GM23338 (cell line): ENCODE results near the gene SLC9A9. TPM values are rescaled to one million over a fixed set of nuclear protein-coding genes. Genes with fewer than 3 reads are reported as not detected.
A peak's percentile ranks its signal among the peaks of the same experiment; 100 is the strongest.

Source experiments
- ATAC-seq: fragments of 200-7000 bp; cut with Tn5 transposase; 3 replicates; pipeline ENCODE4 v1.9.1; 2020
- DNase-seq: peaks from one replicate; pipeline ENCODE4 v3.0.0-alpha.2; 2015; ENCODE audit warnings: low spot score
- H2AFZ ChIP-seq: fragments of 200-600 bp; sonication (generic); 2 replicates; pipeline ENCODE4 v1.8.0; 2016; ENCODE audit warnings: antibody characterized with exemption, mild to moderate bottlenecking, moderate library complexity
- H3F3A ChIP-seq: fragments of 200-600 bp; sonication (generic); replicated peaks from 2 replicates; pipeline ENCODE4 v1.8.0; 2017; ENCODE audit warnings: antibody characterized with exemption, mixed run types, low read depth
- H3K27ac ChIP-seq: fragments of 200-600 bp; sonication (generic); 2 replicates; pipeline ENCODE4 v1.6.1; 2016; ENCODE audit warnings: low read depth
- H3K27me3 ChIP-seq: fragments of 200-600 bp; sonication (generic); 2 replicates; pipeline ENCODE4 v1.8.0; 2016; ENCODE audit warnings: mild to moderate bottlenecking, mixed run types, moderate library complexity; ENCODE audit not compliant: insufficient read depth
- H3K36me3 ChIP-seq: fragments of 200-600 bp; sonication (generic); 2 replicates; pipeline ENCODE4 v1.8.0; 2016; ENCODE audit warnings: mild to moderate bottlenecking; ENCODE audit not compliant: insufficient read depth
- H3K4me1 ChIP-seq: fragments of 200-600 bp; sonication (generic); 2 replicates; pipeline ENCODE4 v1.8.0; 2016; ENCODE audit warnings: mild to moderate bottlenecking, moderate library complexity; ENCODE audit not compliant: insufficient read depth
- H3K4me2 ChIP-seq: fragments of 200-600 bp; sonication (generic); 2 replicates; pipeline ENCODE4 v1.7.1; 2017; ENCODE audit warnings: mixed run types
- H3K4me3 ChIP-seq: fragments of 200-600 bp; sonication (generic); 2 replicates; pipeline ENCODE4 v1.6.1; 2016; ENCODE audit warnings: mixed run types
- H3K79me2 ChIP-seq: fragments of 200-600 bp; sonication (generic); replicated peaks from 2 replicates; pipeline ENCODE4 v1.8.0; 2017; ENCODE audit warnings: mild to moderate bottlenecking; ENCODE audit not compliant: insufficient read depth
- H3K9me2 ChIP-seq: fragments of 200-600 bp; sonication (generic); 2 replicates; pipeline ENCODE4 v1.8.0; 2017; ENCODE audit not compliant: insufficient read depth
- H4K20me1 ChIP-seq: fragments of 200-600 bp; sonication (generic); replicated peaks from 2 replicates; pipeline ENCODE4 v1.8.0; 2017; ENCODE audit warnings: mild to moderate bottlenecking; ENCODE audit not compliant: insufficient read depth
- H3K27ac Mint-ChIP-seq: 2 replicates; pipeline ENCODE4 v1.8.0; 2020; ENCODE audit warnings: inconsistent platforms, mild to moderate bottlenecking, moderate library complexity, mixed read lengths
- H3K27me3 Mint-ChIP-seq: 3 replicates; pipeline ENCODE4 v1.8.0; 2022; ENCODE audit warnings: low read depth, mild to moderate bottlenecking, moderate library complexity, mixed read lengths, inconsistent platforms; ENCODE audit not compliant: insufficient read depth, poor library complexity
- H3K36me3 Mint-ChIP-seq: 3 replicates; pipeline ENCODE4 v1.8.0; 2021; ENCODE audit warnings: low read depth, mild to moderate bottlenecking, inconsistent platforms, moderate library complexity, mixed read lengths
- H3K4me1 Mint-ChIP-seq: 3 replicates; pipeline ENCODE4 v1.8.0; 2020; ENCODE audit warnings: mild to moderate bottlenecking, inconsistent platforms, mixed read lengths
- H3K4me3 Mint-ChIP-seq: 3 replicates; pipeline ENCODE4 v1.8.0; 2021; ENCODE audit warnings: moderate library complexity, mild to moderate bottlenecking, inconsistent platforms, mixed read lengths
- H3K9me3 Mint-ChIP-seq: 3 replicates; pipeline ENCODE4 v1.8.0; 2020; ENCODE audit warnings: moderate library complexity, mild to moderate bottlenecking, inconsistent platforms, mixed read lengths
- CREB1 ChIP-seq: fragments of 250-450 bp; sonication (Bioruptor Pico); IDR thresholded peaks from 2 replicates; pipeline ENCODE4 v1.5.0; 2020; ENCODE audit warnings: low read depth, mild to moderate bottlenecking, moderate library complexity
- ETS1 ChIP-seq: IDR thresholded peaks from 2 replicates; pipeline ENCODE4 v1.6.1; 2016; ENCODE audit warnings: antibody characterized with exemption
- EZH2 ChIP-seq: fragments of 200-600 bp; sonication (generic); IDR thresholded peaks from one replicate; pipeline ENCODE4 v1.8.0; 2017; ENCODE audit warnings: antibody characterized with exemption, mild to moderate bottlenecking, low read depth; ENCODE audit not compliant: unreplicated experiment
- EZH2phosphoT487 ChIP-seq: fragments of 200-600 bp; sonication (generic); IDR thresholded peaks from one replicate; pipeline ENCODE4 v1.8.1; 2018; ENCODE audit warnings: antibody characterized with exemption; ENCODE audit not compliant: unreplicated experiment
- POLR2AphosphoS5 ChIP-seq: IDR thresholded peaks from 2 replicates; pipeline ENCODE4 v1.6.1; 2016; ENCODE audit warnings: antibody characterized with exemption, low read depth
- STAT1 ChIP-seq: IDR thresholded peaks from one replicate; pipeline ENCODE4 v1.6.1; 2016; ENCODE audit warnings: antibody characterized with exemption; ENCODE audit not compliant: unreplicated experiment
- ZNF114 ChIP-seq: fragments of 250-450 bp; sonication (Bioruptor Pico); IDR thresholded peaks from 2 replicates; pipeline ENCODE4 v1.5.0; 2020; ENCODE audit warnings: mild to moderate bottlenecking, moderate library complexity
- ZNF331 ChIP-seq: fragments of 250-450 bp; sonication (Bioruptor Pico); IDR thresholded peaks from 2 replicates; pipeline ENCODE4 v1.5.0; 2020; ENCODE audit warnings: low read depth, mild to moderate bottlenecking, moderate library complexity
- polyA plus RNA-seq: library from polyadenylated mRNA; unstranded; fragments of >200 nt; fragmentation: Nextera tagmentation; extraction: Ambion mirVana; gene quantifications from 2 replicates; pipeline ENCODE4 v1.2.1, GENCODE V29; 2016
- total RNA-seq: library from RNA; depleted of rRNA; stranded (reverse); fragments of >200 nt; shearing (Covaris generic); gene quantifications from 2 replicates; pipeline ENCODE4 v1.2.3, GENCODE V29; 2014
- TF ChIP-seq, protein P1 (sequence below): IDR thresholded peaks from one replicate; pipeline ENCODE4 v1.6.1; 2018; ENCODE audit warnings: antibody characterized with exemption; ENCODE audit not compliant: unreplicated experiment
- TF ChIP-seq, protein P2 (sequence below): fragments of 250-450 bp; sonication (Bioruptor Pico); IDR thresholded peaks from 2 replicates; pipeline ENCODE4 v1.5.0; 2020; ENCODE audit warnings: mild to moderate bottlenecking, moderate library complexity

Gene SLC9A9
- total and polyA plus RNA-seq, 2 experiments from 2014 or later: 1.3 to 1.6 TPM

DNA sequence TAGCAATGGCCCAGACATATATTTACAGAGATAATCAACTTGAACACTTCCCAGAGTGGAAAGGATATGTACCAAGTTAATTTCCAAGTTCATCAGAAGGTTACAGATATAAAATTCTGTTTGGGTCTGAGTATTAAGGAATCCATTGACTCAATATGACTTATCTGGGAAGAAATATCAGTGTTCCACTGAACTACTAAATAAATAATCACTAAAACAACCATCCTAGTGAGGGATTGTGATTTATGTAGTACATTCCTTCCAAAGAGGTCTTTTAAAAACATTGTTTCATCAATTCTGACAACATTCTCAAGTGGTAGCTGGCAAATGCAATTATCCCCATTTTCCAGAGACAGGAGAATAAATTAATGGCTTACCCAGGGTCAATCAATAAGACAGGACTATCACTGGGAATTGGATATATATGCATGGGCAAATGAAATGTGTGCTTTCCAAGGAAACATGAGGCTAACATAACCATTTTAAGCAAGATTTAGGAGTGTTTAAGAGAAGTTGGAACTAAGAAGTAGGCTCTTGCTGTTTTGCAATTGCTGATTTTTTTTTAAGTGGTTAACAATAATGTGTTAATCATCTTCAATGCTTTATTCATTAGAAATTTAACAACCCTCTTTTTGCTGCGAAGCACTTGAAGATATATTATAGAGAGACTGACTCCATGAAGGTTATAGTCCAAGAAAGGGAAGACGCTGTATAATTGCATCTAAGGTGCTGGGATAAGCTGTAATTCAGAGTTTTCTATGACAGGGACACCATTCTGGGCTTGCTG is 37.9 kb downstream of the SLC9A9 start (continued):
- TF ChIP-seq ETS1 (no peak), ZNF114 (CRISPR knock-in tag) (no peak), EZH2 (no peak), EZH2phosphoT487 (no peak)
- TF ChIP-seq, protein P1, sequence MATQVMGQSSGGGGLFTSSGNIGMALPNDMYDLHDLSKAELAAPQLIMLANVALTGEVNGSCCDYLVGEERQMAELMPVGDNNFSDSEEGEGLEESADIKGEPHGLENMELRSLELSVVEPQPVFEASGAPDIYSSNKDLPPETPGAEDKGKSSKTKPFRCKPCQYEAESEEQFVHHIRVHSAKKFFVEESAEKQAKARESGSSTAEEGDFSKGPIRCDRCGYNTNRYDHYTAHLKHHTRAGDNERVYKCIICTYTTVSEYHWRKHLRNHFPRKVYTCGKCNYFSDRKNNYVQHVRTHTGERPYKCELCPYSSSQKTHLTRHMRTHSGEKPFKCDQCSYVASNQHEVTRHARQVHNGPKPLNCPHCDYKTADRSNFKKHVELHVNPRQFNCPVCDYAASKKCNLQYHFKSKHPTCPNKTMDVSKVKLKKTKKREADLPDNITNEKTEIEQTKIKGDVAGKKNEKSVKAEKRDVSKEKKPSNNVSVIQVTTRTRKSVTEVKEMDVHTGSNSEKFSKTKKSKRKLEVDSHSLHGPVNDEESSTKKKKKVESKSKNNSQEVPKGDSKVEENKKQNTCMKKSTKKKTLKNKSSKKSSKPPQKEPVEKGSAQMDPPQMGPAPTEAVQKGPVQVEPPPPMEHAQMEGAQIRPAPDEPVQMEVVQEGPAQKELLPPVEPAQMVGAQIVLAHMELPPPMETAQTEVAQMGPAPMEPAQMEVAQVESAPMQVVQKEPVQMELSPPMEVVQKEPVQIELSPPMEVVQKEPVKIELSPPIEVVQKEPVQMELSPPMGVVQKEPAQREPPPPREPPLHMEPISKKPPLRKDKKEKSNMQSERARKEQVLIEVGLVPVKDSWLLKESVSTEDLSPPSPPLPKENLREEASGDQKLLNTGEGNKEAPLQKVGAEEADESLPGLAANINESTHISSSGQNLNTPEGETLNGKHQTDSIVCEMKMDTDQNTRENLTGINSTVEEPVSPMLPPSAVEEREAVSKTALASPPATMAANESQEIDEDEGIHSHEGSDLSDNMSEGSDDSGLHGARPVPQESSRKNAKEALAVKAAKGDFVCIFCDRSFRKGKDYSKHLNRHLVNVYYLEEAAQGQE: no peak

- no peak overlapping the region for H3K27ac Mint-ChIP-seq
- ATAC-seq (no peak), DNase-seq (no peak)
- no peak overlapping the region for H3K4me3 Mint-ChIP-seq
- Histone ChIP-seq H3K79me2 (no peaks in the 10 kb centered on the region), H3F3A (no peaks in the 10 kb centered on the region), H3K27me3 (no peaks in the 10 kb centered on the region), H3K4me2 (no peak overlapping the region), H2AFZ (0 out of 2 replicates have a peak overlapping the region, but pooled peaks have one; percentile 14), H3K4me3 (no peak overlapping the region), H3K4me1 (peaks cover 10% of the 10 kb centered on the region; the same call in 1 of the 2 replicates), H4K20me1 (no peaks in the 10 kb centered on the region), H3K36me3 (no peaks in the 10 kb centered on the region), H3K9me2 (no peaks in the 10 kb centered on the region), H3K27ac (no peak overlapping the region)
- H3K9me3 Mint-ChIP-seq: no peaks in the 10 kb centered on the region
- peaks cover 20% of the 10 kb centered on the region for H3K4me1 Mint-ChIP-seq
- H3K36me3 Mint-ChIP-seq: no peaks in the 10 kb centered on the region
- peaks cover 3% of the 10 kb centered on the region for H3K27me3 Mint-ChIP-seq
- TF ChIP-seq CREB1 (CRISPR knock-in tag): no peak
- TF ChIP-seq ZNF331 (CRISPR knock-in tag): no peak
- TF ChIP-seq, protein P2, sequence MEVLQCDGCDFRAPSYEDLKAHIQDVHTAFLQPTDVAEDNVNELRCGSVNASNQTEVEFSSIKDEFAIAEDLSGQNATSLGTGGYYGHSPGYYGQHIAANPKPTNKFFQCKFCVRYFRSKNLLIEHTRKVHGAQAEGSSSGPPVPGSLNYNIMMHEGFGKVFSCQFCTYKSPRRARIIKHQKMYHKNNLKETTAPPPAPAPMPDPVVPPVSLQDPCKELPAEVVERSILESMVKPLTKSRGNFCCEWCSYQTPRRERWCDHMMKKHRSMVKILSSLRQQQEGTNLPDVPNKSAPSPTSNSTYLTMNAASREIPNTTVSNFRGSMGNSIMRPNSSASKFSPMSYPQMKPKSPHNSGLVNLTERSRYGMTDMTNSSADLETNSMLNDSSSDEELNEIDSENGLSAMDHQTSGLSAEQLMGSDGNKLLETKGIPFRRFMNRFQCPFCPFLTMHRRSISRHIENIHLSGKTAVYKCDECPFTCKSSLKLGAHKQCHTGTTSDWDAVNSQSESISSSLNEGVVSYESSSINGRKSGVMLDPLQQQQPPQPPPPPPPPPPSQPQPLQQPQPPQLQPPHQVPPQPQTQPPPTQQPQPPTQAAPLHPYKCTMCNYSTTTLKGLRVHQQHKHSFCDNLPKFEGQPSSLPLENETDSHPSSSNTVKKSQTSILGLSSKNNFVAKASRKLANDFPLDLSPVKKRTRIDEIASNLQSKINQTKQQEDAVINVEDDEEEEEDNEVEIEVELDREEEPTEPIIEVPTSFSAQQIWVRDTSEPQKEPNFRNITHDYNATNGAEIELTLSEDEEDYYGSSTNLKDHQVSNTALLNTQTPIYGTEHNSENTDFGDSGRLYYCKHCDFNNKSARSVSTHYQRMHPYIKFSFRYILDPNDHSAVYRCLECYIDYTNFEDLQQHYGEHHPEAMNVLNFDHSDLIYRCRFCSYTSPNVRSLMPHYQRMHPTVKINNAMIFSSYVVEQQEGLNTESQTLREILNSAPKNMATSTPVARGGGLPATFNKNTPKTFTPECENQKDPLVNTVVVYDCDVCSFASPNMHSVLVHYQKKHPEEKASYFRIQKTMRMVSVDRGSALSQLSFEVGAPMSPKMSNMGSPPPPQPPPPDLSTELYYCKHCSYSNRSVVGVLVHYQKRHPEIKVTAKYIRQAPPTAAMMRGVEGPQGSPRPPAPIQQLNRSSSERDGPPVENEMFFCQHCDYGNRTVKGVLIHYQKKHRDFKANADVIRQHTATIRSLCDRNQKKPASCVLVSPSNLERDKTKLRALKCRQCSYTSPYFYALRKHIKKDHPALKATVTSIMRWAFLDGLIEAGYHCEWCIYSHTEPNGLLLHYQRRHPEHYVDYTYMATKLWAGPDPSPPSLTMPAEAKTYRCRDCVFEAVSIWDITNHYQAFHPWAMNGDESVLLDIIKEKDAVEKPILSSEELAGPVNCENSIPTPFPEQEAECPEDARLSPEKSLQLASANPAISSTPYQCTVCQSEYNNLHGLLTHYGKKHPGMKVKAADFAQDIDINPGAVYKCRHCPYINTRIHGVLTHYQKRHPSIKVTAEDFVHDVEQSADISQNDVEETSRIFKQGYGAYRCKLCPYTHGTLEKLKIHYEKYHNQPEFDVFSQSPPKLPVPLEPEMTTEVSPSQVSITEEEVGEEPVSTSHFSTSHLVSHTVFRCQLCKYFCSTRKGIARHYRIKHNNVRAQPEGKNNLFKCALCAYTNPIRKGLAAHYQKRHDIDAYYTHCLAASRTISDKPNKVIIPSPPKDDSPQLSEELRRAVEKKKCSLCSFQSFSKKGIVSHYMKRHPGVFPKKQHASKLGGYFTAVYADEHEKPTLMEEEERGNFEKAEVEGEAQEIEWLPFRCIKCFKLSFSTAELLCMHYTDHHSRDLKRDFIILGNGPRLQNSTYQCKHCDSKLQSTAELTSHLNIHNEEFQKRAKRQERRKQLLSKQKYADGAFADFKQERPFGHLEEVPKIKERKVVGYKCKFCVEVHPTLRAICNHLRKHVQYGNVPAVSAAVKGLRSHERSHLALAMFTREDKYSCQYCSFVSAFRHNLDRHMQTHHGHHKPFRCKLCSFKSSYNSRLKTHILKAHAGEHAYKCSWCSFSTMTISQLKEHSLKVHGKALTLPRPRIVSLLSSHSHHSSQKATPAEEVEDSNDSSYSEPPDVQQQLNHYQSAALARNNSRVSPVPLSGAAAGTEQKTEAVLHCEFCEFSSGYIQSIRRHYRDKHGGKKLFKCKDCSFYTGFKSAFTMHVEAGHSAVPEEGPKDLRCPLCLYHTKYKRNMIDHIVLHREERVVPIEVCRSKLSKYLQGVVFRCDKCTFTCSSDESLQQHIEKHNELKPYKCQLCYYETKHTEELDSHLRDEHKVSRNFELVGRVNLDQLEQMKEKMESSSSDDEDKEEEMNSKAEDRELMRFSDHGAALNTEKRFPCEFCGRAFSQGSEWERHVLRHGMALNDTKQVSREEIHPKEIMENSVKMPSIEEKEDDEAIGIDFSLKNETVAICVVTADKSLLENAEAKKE (CRISPR knock-in tag): no peak
- no peak for TF ChIP-seq POLR2AphosphoS5
- TF ChIP-seq ZNF114 (CRISPR knock-in tag): no peak
- no peak for TF ChIP-seq STAT1
- no peak for TF ChIP-seq ETS1
Measured at GRCh38 chr3:143809121-143809621, 39.1 kb downstream of the SLC9A9 start.
